K562 (cell line): Measurements from ENCODE around the gene METRN. TPM values are rescaled to one million over a fixed set of nuclear protein-coding genes. Genes with fewer than 3 reads are reported as not detected.

ENCODE experiments used
- ARID3A ChIP-seq: IDR thresholded peaks from 2 replicates; pipeline ENCODE4 v1.6.1; 2012; ENCODE audit warnings: low read depth, low read length, improper control_type of control experiment, borderline replicate concordance
- FOXK2 ChIP-seq, 2 experiments: fragments of 450-650 bp; IDR thresholded peaks in 1 of 2; conservative IDR thresholded peaks in 1 of 2; 2 replicates each; pipeline ENCODE4 v1.6.1; 2016; ENCODE audit warnings: low read depth in 2 of 2, mild to moderate bottlenecking in 1 of 2
- GATA2 ChIP-seq: sonication (generic); formaldehyde crosslinking; IDR thresholded peaks from 2 replicates; pipeline ENCODE4 v1.4.0; 2020; ENCODE audit warnings: mild to moderate bottlenecking, missing genetic modification reagents
- GATAD2B ChIP-seq: fragments of 450-650 bp; IDR thresholded peaks from 2 replicates; pipeline ENCODE4 v1.6.1; 2017; ENCODE audit warnings: mild to moderate bottlenecking, borderline replicate concordance
- KDM4B ChIP-seq, 2 experiments: fragments of 450-650 bp in 1 of 2; sonication (generic) in 1 of 2; IDR thresholded peaks; 2 replicates each; pipeline ENCODE4 v1.6.1; 2016 to 2017; ENCODE audit warnings: borderline replicate concordance in 2 of 2, antibody characterized with exemption in 1 of 2, low read depth in 1 of 2, mild to moderate bottlenecking in 1 of 2
- MLLT1 ChIP-seq, 2 experiments: fragments of 450-650 bp; IDR thresholded peaks; 2 replicates each; pipeline ENCODE4 v1.6.1; 2016
- POLR2AphosphoS2 ChIP-seq: IDR thresholded peaks from 2 replicates; pipeline ENCODE4 v1.6.1; 2012; ENCODE audit warnings: low read length, improper control_type of control experiment
- RREB1 ChIP-seq: fragments of 250-450 bp; sonication (Bioruptor Pico); IDR thresholded peaks from 2 replicates; pipeline ENCODE4 v1.4.0; 2020
- SMARCB1 ChIP-seq: IDR thresholded peaks from 2 replicates; pipeline ENCODE4 v1.6.1; 2011; ENCODE audit warnings: improper control_type of control experiment, low read depth; ENCODE audit not compliant: insufficient read length
- TCF7 ChIP-seq: sonication (generic); IDR thresholded peaks from 2 replicates; pipeline ENCODE4 v1.6.1; 2016; ENCODE audit warnings: antibody characterized with exemption, borderline replicate concordance
- ZBTB49 ChIP-seq: sonication (generic); formaldehyde crosslinking; IDR thresholded peaks from 2 replicates; pipeline ENCODE4 v1.8.0; 2022; ENCODE audit warnings: missing genetic modification reagents, mild to moderate bottlenecking, borderline replicate concordance
- ZFP36 ChIP-seq: fragments of 150-350 bp; IDR thresholded peaks from 2 replicates; pipeline ENCODE4 v1.6.1; 2018; ENCODE audit warnings: low read length, low read depth; ENCODE audit not compliant: partially characterized antibody
- ZFX ChIP-seq: sonication (generic); formaldehyde crosslinking; IDR thresholded peaks from 2 replicates; pipeline ENCODE4 v1.8.0; 2022; ENCODE audit warnings: mild to moderate bottlenecking, missing genetic modification reagents, moderate library complexity
- ZNF143 ChIP-seq: sonication (generic); formaldehyde crosslinking; IDR thresholded peaks from 2 replicates; pipeline ENCODE4 v1.9.0; 2022; ENCODE audit warnings: mild to moderate bottlenecking, missing genetic modification reagents
- ZNF780A ChIP-seq: fragments of 250-450 bp; sonication (Bioruptor Pico); IDR thresholded peaks from 2 replicates; pipeline ENCODE4 v1.5.0; 2021; ENCODE audit warnings: mild to moderate bottlenecking
- ZSCAN32 ChIP-seq: fragments of 450-650 bp; formaldehyde crosslinking; IDR thresholded peaks from 2 replicates; pipeline ENCODE4 v1.4.0; 2020; ENCODE audit warnings: mild to moderate bottlenecking, moderate library complexity
- polyA plus RNA-seq, 8 experiments: library from polyadenylated mRNA; depleted of rRNA in 4 of 8; stranded (reverse) in 5 of 8; unstranded in 3 of 8; fragments of >200 nt; fragmentation: Nextera tagmentation in 2 of 8; fragmentation: Illumina TruSeq in 1 of 8; extraction: Ambion mirVana in 2 of 8; extraction: Trizol in 1 of 8; gene quantifications; 2 replicates each; pipeline versions ENCODE4 v1.2.1 to v1.2.3, GENCODE V29; 2011 to 2014; ENCODE audit warnings: inconsistent platforms in 1 of 8, missing spikeins in 1 of 8
- total RNA-seq, 7 experiments: library from RNA; depleted of rRNA in 6 of 7; stranded (reverse); fragments of >200 nt in 6 of 7; fragmentation: Illumina TruSeq in 2 of 7; extraction: Trizol in 2 of 7; gene quantifications; 2 replicates each; pipeline versions ENCODE4 v1.2.1 to v1.2.3, GENCODE V29; 2011 to 2021; ENCODE audit warnings: low replicate concordance in 1 of 7

The METRN gene
- total and polyA plus RNA-seq, 9 of the 15 experiments (the other 6 are each of a cell fraction or from before 2014, with no cell fraction given), result 0.20 to 89.8 (median 15.4) TPM

- TF ChIP-seq ZFX (CRISPR knock-in tag) (peak; percentile 79), MLLT1 (IDR thresholded peaks at IDR 0.05) (no peak), GATAD2B (no peak), ZFP36 (no peak), RREB1 (CRISPR knock-in tag) (no peak), ZSCAN32 (CRISPR knock-in tag) (no peak), GATA2 (no peak), ZNF780A (CRISPR knock-in tag) (no peak), TCF7 (no peak), KDM4B (IDR thresholded peaks at IDR 0.05; ENCODE audit: borderline replicate concordance in 2 of 2, low read depth in 1 of 2) (no peak), ARID3A (no peak), ZNF143 (peak; percentile 57), ZBTB49 (CRISPR knock-in tag) (no peak), FOXK2 (conservative IDR thresholded peaks at IDR 0.05 in 1 of 2, IDR thresholded peaks at IDR 0.05 in 1 of 2; ENCODE audit: low read depth in 2 of 2) (peak; percentile 64 to 65; a peak in 2 of 4 replicates), SMARCB1 (no peak), POLR2AphosphoS2 (no peak)
These were observed 19.4 kb upstream of the METRN start (continued) for GRCh38 chr16:695355-696089.
